GM18951 (cell line): ENCODE data around the gene PRSS21.
A peak's percentile ranks its signal among the peaks of the same experiment; 100 is the strongest.

ENCODE experiments used
- POLR2A ChIP-seq: IDR thresholded peaks from 4 replicates; pipeline ENCODE4 v1.6.1; 2011; ENCODE audit warnings: mild to moderate bottlenecking; ENCODE audit not compliant: insufficient read length, insufficient read depth; ENCODE audit errors: extremely low read depth
- in situ Hi-C: fragments of 300-500 bp; cut with MboI; formaldehyde crosslinking; loops from one replicate; pipeline ENCODE4 v1.12.0; 2022; ENCODE audit warnings: low sequenced_read_pairs, mixed read lengths, inconsistent platforms; ENCODE audit not compliant: unreplicated experiment

PRSS21 gene

DNA sequence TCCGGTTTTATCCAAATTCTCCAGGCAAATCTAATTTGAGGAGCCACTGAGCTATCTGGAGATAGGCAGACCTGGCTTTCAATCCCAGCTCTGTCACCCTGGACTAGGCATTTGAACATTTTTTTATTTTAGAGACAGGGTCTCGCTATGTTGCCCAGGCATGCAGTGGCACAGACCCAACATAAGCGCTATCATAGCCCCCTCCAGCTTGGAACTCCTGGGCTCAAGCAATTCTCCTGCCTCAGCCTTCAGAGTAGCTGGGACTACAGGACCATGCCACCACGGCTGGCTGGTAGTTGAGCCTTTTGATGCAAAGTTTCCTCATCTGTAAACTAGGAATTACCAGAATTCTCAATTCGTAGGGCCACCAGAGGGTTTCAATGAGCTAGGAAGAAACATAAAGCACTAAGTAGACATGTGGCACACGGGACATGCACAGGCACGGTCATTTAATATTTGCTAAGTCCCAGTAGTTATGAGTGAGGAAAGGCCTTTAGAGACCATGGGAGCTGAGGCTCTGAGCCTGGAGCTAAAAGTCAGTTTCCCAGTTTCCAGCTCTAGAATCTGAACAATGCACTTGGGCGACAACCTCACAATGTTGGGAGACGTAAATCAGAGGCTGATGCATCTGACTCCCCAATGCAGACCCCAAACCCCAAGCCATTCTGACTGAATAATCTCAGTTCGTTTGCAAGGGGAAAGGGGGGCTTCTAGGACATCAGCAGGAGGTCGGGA, 41.1 kb upstream of the PRSS21 start:
- TF ChIP-seq POLR2A, result no peak
- in situ Hi-C loops, result no loop called here

DNA sequence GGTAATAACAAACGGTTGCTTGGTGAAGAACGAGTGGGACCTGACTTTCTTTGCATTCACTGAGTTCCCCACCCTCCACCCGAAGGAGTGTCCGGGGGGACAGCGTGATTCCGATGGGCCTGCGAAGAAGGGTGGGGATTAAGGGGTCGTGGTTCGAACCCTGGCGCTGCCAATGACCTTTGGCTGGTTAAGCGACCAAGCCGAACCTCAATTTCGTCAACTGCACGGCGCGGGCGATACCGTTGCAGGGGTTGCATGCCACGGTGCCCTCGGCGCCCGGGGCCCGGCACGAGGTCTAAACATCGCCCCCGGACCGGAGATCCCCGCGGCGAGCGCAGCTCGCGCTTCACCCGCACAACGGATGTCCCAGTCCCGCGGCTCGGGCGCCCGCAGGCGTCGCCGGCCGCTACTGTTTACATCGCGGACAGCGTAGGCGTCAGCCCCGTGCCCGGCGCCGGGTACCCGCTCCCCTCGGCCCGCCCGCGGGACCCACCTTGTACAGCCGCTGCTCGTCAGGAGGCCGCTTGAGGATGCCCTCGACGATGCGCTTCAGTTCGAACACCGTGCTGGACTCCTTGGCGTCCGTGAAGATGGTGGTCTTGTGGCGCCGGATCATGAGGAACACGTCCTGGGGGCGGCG, 40.4 kb upstream of the PRSS21 start:
- TF ChIP-seq POLR2A, result no peak
- in situ Hi-C loops, result no loop called here

DNA sequence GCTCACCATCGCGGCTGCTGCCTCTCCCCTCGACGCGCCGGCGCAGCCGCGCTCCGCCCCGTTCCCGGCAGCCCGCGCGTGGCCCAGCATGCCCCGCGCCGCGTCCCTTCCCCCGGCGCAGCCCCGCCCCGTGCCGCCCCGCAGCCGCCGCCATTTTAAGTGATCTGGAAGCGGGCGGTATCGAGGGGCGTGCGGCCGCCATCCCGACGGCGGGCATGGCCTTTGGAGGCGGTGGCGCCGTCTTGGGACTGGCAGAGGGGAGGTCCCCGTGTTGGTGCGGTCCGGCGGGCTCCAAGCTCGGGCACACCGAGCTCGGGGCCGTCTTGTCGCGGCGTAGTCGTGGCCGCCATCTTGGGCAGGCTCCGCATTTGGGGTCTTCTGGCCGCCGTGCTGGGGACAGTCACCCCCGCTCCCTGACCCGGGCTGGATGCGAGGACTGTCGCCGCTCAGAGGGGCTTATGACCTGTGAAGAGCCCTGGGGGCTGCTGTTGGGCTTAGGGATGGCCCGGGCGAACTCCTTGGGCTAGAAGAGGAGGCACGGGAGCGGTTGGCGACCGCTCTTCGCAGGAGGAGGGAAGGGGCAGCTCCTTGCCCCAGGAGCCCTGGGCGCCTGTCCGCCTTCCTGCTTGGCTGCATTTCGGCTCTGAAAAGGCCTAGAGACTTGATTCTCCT, 39.7 kb upstream of the PRSS21 start, which contains the start of gene ELOB:
Gene ELOB, minus strand, starts transcription at position 50 of the 672 bp plus-strand sequence. Its CDS starts 41 bp downstream, at position 9.
- in situ Hi-C loops, result no loop called here
- TF ChIP-seq POLR2A, result peak; percentile 86

DNA sequence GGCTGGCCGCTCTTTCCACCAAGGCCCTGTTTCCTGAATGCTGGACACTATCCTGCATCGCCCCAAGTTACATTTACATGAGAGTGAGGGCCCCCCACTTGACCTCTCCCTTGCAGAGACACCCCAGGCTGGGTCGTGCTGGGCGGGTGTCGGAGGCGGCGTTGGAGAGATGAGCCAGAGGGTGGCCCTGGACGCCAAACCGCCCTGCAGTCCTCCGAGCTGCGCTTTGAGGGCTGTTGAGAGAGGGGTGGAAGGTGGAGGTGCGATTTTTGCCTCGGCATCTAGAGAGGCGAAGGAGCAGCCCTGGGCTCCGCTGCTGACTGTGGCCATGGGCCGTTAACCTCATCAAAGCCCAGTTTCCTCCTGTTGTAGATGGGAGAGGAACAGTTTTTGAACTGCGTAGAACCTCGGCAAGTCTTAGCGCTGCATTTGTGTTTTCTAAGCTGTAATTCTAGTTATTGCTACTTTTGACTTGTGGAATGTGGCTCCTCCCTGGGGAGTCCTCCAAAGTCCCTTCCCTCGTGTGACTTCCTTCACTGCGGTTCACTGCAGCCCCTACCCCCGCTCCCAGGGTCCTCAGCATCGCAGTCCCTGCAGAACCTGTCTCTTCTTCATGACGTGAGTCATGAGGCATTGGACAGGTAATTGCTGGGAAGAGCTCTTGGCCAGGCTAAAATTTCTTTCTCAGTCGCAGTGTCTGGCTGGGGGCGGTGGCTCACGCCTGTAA, 39.0 kb upstream of the PRSS21 start:
- in situ Hi-C loops, result no loop called here
- TF ChIP-seq POLR2A, result peak; percentile 28

DNA sequence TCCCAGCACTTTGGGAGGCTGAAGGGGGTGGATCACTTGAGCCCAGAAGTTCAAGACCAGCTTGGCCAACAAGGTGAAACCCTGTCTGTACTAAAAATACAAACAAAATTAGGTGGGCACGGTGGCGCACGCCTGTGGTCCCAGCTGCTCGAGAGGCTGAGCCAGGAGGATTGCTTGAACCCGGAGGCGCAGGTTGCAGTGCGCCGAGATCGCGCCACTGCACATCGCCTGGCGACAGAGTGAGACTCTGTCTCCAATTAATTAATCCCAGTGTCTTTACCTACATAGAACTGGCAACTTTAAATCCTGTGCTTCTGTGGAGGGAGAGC, 38.4 kb upstream of the PRSS21 start:
- no peak for TF ChIP-seq POLR2A
- in situ Hi-C loops, result no loop called here

- in situ Hi-C loops, result no loop called here
- peak; percentile 30 for TF ChIP-seq POLR2A
Observed at GRCh38 chr16:2779151-2779920, 37.7 kb upstream of the PRSS21 start.

GRCh38 chr16:2779978-2780898, 36.8 kb upstream of the PRSS21 start:
- in situ Hi-C loops, result no loop called here
- TF ChIP-seq POLR2A, result no peak

GRCh38 chr16:2782583-2783351, 34.3 kb upstream of the PRSS21 start:
- no peak for TF ChIP-seq POLR2A
- in situ Hi-C loops, result no loop called here

DNA sequence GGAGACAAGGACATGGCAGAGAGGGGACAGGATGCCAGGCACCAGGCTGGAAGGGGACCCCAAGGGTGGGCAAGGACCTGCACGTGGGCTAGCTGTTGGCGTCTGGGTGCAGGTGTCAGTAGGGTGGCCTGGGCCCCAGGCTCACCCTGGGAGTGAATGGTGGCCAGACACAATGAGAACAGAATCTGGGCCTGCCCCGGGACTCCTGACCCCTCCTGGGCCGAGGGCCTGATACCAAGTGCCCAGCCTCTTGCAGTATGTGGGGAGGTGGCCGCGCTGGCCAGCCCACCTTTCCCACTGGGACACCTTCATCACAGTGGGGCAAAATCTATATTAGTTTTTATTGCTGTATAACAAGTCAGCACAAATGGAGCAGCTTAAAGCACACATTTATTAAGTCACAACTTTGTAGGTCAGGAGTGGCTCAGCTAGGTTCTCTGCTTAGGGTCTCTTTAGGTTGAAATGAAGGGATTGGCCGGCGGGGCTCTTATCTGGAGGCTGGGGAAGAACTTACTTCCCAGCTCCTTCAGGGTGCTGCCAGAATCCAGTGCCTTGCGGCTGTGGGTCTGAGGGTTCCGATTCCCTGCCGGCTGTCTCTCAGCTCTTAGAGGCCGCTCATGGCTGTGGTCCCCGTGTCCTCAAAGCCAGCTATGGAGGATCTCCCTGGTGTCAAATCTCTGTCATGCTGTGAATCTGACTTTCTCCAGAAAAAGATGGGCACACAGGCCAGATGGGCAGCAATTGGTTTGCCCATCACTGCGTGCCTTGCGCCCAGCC, 33.3 kb upstream of the PRSS21 start:
- in situ Hi-C loops, result no loop called here
- TF ChIP-seq POLR2A, result no peak

DNA sequence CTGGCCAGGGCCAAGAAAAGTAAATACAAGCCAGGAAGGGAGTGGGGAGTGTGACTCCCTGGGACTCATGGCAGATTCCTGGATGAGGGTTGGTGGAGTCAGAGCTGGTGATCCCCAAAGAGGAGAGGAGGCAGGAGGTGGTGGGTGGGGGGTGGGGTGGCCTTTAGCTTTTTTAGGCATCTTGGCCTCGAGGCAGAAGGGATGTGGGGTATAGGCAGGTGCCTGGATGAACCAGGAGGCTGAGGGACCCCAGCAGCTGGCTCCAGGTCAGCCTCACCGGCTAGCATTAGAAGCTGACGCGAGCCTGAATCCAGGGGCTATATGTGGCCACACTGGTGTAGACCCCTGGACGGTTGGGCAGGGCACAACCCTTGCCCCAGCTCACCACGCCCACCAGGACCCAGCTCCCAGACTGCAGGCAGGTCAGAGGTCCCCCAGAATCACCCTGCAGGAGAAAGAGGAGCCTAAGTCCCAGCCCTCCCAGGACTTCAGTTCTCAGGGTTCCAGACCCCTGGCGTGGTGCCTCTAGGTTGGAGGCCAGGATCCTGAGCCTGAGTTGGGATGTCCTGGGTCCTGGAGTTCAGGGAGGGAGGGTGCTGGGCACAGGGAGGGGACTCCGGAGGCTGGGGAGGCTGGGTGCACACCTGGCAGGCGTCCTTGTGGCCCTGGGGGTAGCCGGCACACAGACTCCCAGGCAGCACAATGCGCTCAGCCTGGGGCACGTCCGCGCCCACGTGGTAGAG, 32.5 kb upstream of the PRSS21 start:
- in situ Hi-C loops, result no loop called here
- TF ChIP-seq POLR2A, result no peak
